Stimulated activated CD4-positive, alpha-beta T cell treated with anti-CD3 and anti-CD28 coated beads, Interleukin-2, amount 100 ng/mL, for 48 hours (primary cell): Measurements from ENCODE around the gene ZNF672.
"Not testable (repeated sequence)": the region's sequence is repeated elsewhere in the genome, so short reads cannot be mapped to it uniquely, and the experiment has no call there.

Source experiments
- DNase-seq, 2 donors: peaks; one replicate each; pipeline ENCODE4 v3.0.0-alpha.2; 2020

Gene ZNF672

GRCh38 chr1:248813546-248813945 lies 24.5 kb upstream of the ZNF672 start:
- DNase-seq = no peak

GRCh38 chr1:248814351-248814750 lies 23.7 kb upstream of the ZNF672 start:
- no peak for DNase-seq

GRCh38 chr1:248815407-248816034 lies 22.5 kb upstream of the ZNF672 start:
- no peak for DNase-seq

GRCh38 chr1:248816042-248816851 lies 21.8 kb upstream of the ZNF672 start:
- DNase-seq = no peak

GRCh38 chr1:248817065-248817464 lies 21.0 kb upstream of the ZNF672 start:
- no peak for DNase-seq

GRCh38 chr1:248818505-248819374 lies 19.3 kb upstream of the ZNF672 start:
- no peak for DNase-seq

GRCh38 chr1:248820041-248820585 lies 17.9 kb upstream of the ZNF672 start:
- no peak for DNase-seq

GRCh38 chr1:248821101-248821500 lies 16.9 kb upstream of the ZNF672 start:
- no peak for DNase-seq

- no peak for DNase-seq
Observed at GRCh38 chr1:248821641-248822040, 16.4 kb upstream of the ZNF672 start.

GRCh38 chr1:248822148-248823032 lies 15.6 kb upstream of the ZNF672 start:
- DNase-seq = no peak

GRCh38 chr1:248823517-248824001 lies 14.5 kb upstream of the ZNF672 start:
- no peak for DNase-seq

GRCh38 chr1:248824301-248824700 lies 13.7 kb upstream of the ZNF672 start:
- no peak for DNase-seq

- no peak for DNase-seq
Observed at GRCh38 chr1:248824701-248825100, 13.3 kb upstream of the ZNF672 start.

GRCh38 chr1:248825136-248825535 lies 12.9 kb upstream of the ZNF672 start:
- no peak for DNase-seq

GRCh38 chr1:248825573-248825908 lies 12.5 kb upstream of the ZNF672 start:
- DNase-seq = no peak

- peak; percentile 78 to 79 for DNase-seq
Observed at GRCh38 chr1:248825909-248826760, 11.9 kb upstream of the ZNF672 start, which contains the start of gene SH3BP5L. Gene SH3BP5L (minus strand): TSS chr1:248825915. CDS start chr1:248824935, 980 bp downstream.

GRCh38 chr1:248828845-248829244 lies 9.2 kb upstream of the ZNF672 start:
- no peak for DNase-seq

GRCh38 chr1:248830718-248831017 lies 7.4 kb upstream of the ZNF672 start:
- not testable (repeated sequence) for DNase-seq

GRCh38 chr1:248831842-248832241 lies 6.2 kb upstream of the ZNF672 start:
- no peak for DNase-seq

GRCh38 chr1:248834343-248834940 lies 3.6 kb upstream of the ZNF672 start:
- no peak for DNase-seq
